GM18951 (cell line): ENCODE results near the gene CYREN.

Experiments used
- POLR2A ChIP-seq: IDR thresholded peaks from 4 replicates; pipeline ENCODE4 v1.6.1; 2011; ENCODE audit warnings: mild to moderate bottlenecking; ENCODE audit not compliant: insufficient read length, insufficient read depth; ENCODE audit errors: extremely low read depth
- in situ Hi-C: fragments of 300-500 bp; cut with MboI; formaldehyde crosslinking; loops from one replicate; pipeline ENCODE4 v1.12.0; 2022; ENCODE audit warnings: low sequenced_read_pairs, mixed read lengths, inconsistent platforms; ENCODE audit not compliant: unreplicated experiment

Gene CYREN

GRCh38 chr7:135168001-135168400 is 2.5 kb downstream of the CYREN start:
- in situ Hi-C loops, result loop anchor here (5.0 kb wide), 1 partner anchor 211 kb away; no protein-coding TSS in a partner anchor
- TF ChIP-seq POLR2A, result peak; percentile 14

GRCh38 chr7:135167365-135167917 is 3.1 kb downstream of the CYREN start:
- peak; percentile 30 for TF ChIP-seq POLR2A
- in situ Hi-C loops, result loop anchor here (5.0 kb wide), 1 partner anchor 210 kb away; no protein-coding TSS in a partner anchor

GRCh38 chr7:135166338-135166990 is 4.0 kb downstream of the CYREN start:
- TF ChIP-seq POLR2A, result no peak
- in situ Hi-C loops, result loop anchor here (5.0 kb wide), 1 partner anchor 209 kb away; no protein-coding TSS in a partner anchor

- TF ChIP-seq POLR2A, result no peak
- in situ Hi-C loops, result loop anchor here (5.0 kb wide), 1 partner anchor 209 kb away; no protein-coding TSS in a partner anchor
These were observed 4.6 kb downstream of the CYREN start for GRCh38 chr7:135165862-135166261.

GRCh38 chr7:135164357-135165061 is 6.0 kb downstream of the CYREN start:
- peak; percentile 44 for TF ChIP-seq POLR2A
- in situ Hi-C loops, result loop anchor here (5.0 kb wide), 1 partner anchor 207 kb away; no protein-coding TSS in a partner anchor

- in situ Hi-C loops, result no loop called here
- no peak for TF ChIP-seq POLR2A
These were observed 8.0 kb downstream of the CYREN start for GRCh38 chr7:135162382-135163001.

- TF ChIP-seq POLR2A, result no peak
- in situ Hi-C loops, result no loop called here
These were observed 8.8 kb downstream of the CYREN start for GRCh38 chr7:135161669-135162068.

GRCh38 chr7:135160858-135161653 is 9.5 kb downstream of the CYREN start:
- in situ Hi-C loops, result no loop called here
- TF ChIP-seq POLR2A, result no peak

- TF ChIP-seq POLR2A, result no peak
- in situ Hi-C loops, result no loop called here
These were observed 10.2 kb downstream of the CYREN start for GRCh38 chr7:135160098-135160857.

GRCh38 chr7:135159359-135160085 is 11.0 kb downstream of the CYREN start:
- TF ChIP-seq POLR2A, result no peak
- in situ Hi-C loops, result loop anchor here (10.0 kb wide), 1 partner anchor 165 kb away; no protein-coding TSS in a partner anchor

- in situ Hi-C loops, result loop anchor here (10.0 kb wide), 1 partner anchor 164 kb away; no protein-coding TSS in a partner anchor
- no peak for TF ChIP-seq POLR2A
These were observed 11.6 kb downstream of the CYREN start for GRCh38 chr7:135158874-135159273.
